Activated naive CD4-positive, alpha-beta T cell treated with Interleukin-2 at 50 U/mL for 16 hours (primary cell): Measurements from ENCODE around the gene TSPAN15.
A peak's percentile ranks its signal among the peaks of the same experiment; 100 is the strongest.
"Not testable (repeated sequence)": the region's sequence is repeated elsewhere in the genome, so short reads cannot be mapped to it uniquely, and the experiment has no call there.

Experiments used
- DNase-seq: peaks from one replicate; pipeline ENCODE4 v3.0.0-alpha.2; 2020

Gene TSPAN15

GRCh38 chr10:69504576-69505250, 53.4 kb downstream of the TSPAN15 start:
- no peak for DNase-seq

- no peak for DNase-seq
Observed at GRCh38 chr10:69505636-69506318, 54.5 kb downstream of the TSPAN15 start.

GRCh38 chr10:69506487-69506833, 55.2 kb downstream of the TSPAN15 start:
- no peak for DNase-seq

- no peak for DNase-seq
Observed at GRCh38 chr10:69506834-69507713, 55.8 kb downstream of the TSPAN15 start.

- DNase-seq, result no peak
Observed at GRCh38 chr10:69508738-69509340, 57.6 kb downstream of the TSPAN15 start.

GRCh38 chr10:69512901-69513300, 61.6 kb downstream of the TSPAN15 start:
- DNase-seq, result no peak

- no peak for DNase-seq
Observed at GRCh38 chr10:69513617-69514016, 62.4 kb downstream of the TSPAN15 start.

GRCh38 chr10:69515699-69516259, 64.5 kb downstream of the TSPAN15 start:
- DNase-seq, result peak; percentile 79

- DNase-seq, result no peak
Observed at GRCh38 chr10:69516316-69516715, 65.1 kb downstream of the TSPAN15 start.

GRCh38 chr10:69516796-69517195, 65.5 kb downstream of the TSPAN15 start:
- DNase-seq, result no peak

GRCh38 chr10:69517271-69517848, 66.1 kb downstream of the TSPAN15 start:
- DNase-seq, result no peak

- DNase-seq, result no peak
Observed at GRCh38 chr10:69527961-69528360, 76.7 kb downstream of the TSPAN15 start.

GRCh38 chr10:69533658-69534057, 82.4 kb downstream of the TSPAN15 start:
- no peak for DNase-seq

GRCh38 chr10:69536521-69536920, 85.3 kb downstream of the TSPAN15 start:
- DNase-seq, result not testable (repeated sequence)

GRCh38 chr10:69537449-69537848, 86.2 kb downstream of the TSPAN15 start:
- DNase-seq, result no peak

- DNase-seq, result no peak
Observed at GRCh38 chr10:69538461-69538860, 87.2 kb downstream of the TSPAN15 start.

- no peak for DNase-seq
Observed at GRCh38 chr10:69541463-69541862, 90.2 kb downstream of the TSPAN15 start.

GRCh38 chr10:69549959-69550358, 98.7 kb downstream of the TSPAN15 start:
- DNase-seq, result no peak

GRCh38 chr10:69552268-69552667, 101.0 kb downstream of the TSPAN15 start:
- DNase-seq, result no peak

- DNase-seq, result no peak
Observed at GRCh38 chr10:69553328-69553727, 102.1 kb downstream of the TSPAN15 start.

GRCh38 chr10:69554611-69555010, 103.3 kb downstream of the TSPAN15 start:
- no peak for DNase-seq
